ENCODE data around the gene TNFRSF17. TPM values are rescaled to one million over a fixed set of nuclear protein-coding genes. Genes with fewer than 3 reads are reported as not detected.
"Not testable (repeated sequence)": the region's sequence is repeated elsewhere in the genome, so short reads cannot be mapped to it uniquely, and the experiment has no call there.

Gene TNFRSF17
- total and polyA plus RNA-seq, 2 of the 13 experiments (the other 11 are each of a cell fraction or from before 2014, with no cell fraction given): not detected

DNA sequence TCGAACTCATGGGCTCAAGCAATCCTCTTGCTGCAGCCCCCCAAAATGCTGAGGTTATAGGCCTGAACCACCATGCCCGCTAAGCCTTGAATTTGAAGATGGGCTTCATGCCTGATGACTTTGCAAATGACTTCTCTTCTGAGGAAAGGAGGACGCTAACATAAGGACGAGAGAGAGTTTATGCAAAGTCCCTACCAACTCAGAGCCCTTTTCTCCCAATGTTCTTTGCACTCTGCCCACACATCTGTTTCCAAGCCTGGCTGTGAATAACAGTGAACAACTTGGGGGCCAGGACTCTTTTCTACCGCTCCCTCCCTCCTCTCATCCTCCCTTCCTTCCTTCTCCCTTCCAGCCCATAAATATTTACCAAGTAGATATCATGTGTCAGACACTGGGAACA lies 14.6 kb upstream of the TNFRSF17 start (continued):
- TF ChIP-seq, protein P1, sequence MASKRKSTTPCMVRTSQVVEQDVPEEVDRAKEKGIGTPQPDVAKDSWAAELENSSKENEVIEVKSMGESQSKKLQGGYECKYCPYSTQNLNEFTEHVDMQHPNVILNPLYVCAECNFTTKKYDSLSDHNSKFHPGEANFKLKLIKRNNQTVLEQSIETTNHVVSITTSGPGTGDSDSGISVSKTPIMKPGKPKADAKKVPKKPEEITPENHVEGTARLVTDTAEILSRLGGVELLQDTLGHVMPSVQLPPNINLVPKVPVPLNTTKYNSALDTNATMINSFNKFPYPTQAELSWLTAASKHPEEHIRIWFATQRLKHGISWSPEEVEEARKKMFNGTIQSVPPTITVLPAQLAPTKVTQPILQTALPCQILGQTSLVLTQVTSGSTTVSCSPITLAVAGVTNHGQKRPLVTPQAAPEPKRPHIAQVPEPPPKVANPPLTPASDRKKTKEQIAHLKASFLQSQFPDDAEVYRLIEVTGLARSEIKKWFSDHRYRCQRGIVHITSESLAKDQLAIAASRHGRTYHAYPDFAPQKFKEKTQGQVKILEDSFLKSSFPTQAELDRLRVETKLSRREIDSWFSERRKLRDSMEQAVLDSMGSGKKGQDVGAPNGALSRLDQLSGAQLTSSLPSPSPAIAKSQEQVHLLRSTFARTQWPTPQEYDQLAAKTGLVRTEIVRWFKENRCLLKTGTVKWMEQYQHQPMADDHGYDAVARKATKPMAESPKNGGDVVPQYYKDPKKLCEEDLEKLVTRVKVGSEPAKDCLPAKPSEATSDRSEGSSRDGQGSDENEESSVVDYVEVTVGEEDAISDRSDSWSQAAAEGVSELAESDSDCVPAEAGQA (IDR thresholded peaks at IDR 0.05; ENCODE audit: low read depth): no peak
- TF ChIP-seq, protein P1 (CRISPR knock-in tag; IDR thresholded peaks at IDR 0.05; ENCODE audit: borderline replicate concordance): no peak
- no peak for TF ChIP-seq PHB2 (IDR thresholded peaks at IDR 0.05; ENCODE audit: partially characterized antibody)

DNA sequence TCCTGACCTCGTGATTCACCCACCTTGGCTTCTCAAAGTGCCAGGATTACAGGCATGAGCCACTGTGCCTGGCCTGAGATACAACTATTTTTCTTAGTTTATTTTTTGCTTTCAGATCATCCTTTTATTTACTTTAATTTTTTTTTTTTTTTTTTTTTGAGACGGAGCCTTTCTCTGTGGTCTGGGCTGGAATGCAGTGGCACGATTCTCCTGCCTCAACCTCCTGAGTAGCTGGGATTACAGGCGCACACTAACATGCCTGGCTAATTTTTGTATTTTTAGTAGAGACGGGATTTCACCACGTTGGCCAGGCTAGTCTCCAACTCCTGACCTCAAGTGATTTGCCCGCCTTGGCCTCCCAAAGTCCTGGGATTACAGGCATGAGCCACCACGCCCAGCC lies 11.4 kb upstream of the TNFRSF17 start:
- intact Hi-C loops (cut with micrococcal nuclease; ENCODE audit: unreplicated experiment); POLR2A ChIA-PET; H2AFZ ChIP-seq (ENCODE audit: low read length); H3K79me2 ChIP-seq (ENCODE audit: insufficient read depth, low read length); ATAC-seq; H3K36me3 ChIP-seq (replicated peaks in 1 of 2; ENCODE audit: control insufficient read depth in 1 of 2, insufficient read depth in 2 of 2, low read length in 2 of 2); DNase-seq (ENCODE audit: low spot score); FAIRE-seq; CTCF ChIA-PET (ENCODE audit: low intra/inter-chr PET ratio, low total read pairs); H3K4me3 ChIP-seq (replicated peaks in 1 of 3; ENCODE audit: insufficient read depth in 1 of 3, low read depth in 2 of 3, low read length in 3 of 3); BruUV-seq (replicated peaks); H4K20me1 ChIP-seq (ENCODE audit: insufficient read depth, low read length); H3K9me3 ChIP-seq (ENCODE audit: low read length); in situ Hi-C loops (cut with HindIII; ENCODE audit: extremely low pct_ligation_motif_present, low pct_unique_long_range_greater_than_20kb); H3K9ac ChIP-seq (ENCODE audit: insufficient read depth, low read depth, low read length); H3K4me2 ChIP-seq (ENCODE audit: low read depth, low read length); H3K27ac ChIP-seq (ENCODE audit: extremely low read length, insufficient read depth, low read length): not testable (repeated sequence)
- Histone ChIP-seq H3K27me3 (ENCODE audit: control insufficient read depth in 1 of 2, insufficient read depth in 2 of 2, low read length in 2 of 2) (peaks cover 2 to 16% of the 10 kb centered on the region in 2 experiments; a peak in 3 of 5 replicates), H3K4me1 (ENCODE audit: insufficient read depth, low read length) (peaks cover 30% of the 10 kb centered on the region; the same call in 1 of the 2 replicates)
- WGBS (ENCODE audit: low lambda C conversion rate): 19% methylated on average over 8 of the region's 8 CpGs

Measured in HepG2 (cell line).